HG03521 (cell line): Measurements from ENCODE around the gene ASB18.

Source experiments
- ATAC-seq: cut with Tn5 transposase; IDR thresholded peaks from one replicate; pipeline ENCODE4 v1.9.1; 2021; ENCODE audit warnings: mild to moderate bottlenecking, moderate library complexity; ENCODE audit not compliant: unreplicated experiment

The ASB18 gene

GRCh38 chr2:236209535-236209934 is 54.7 kb downstream of the ASB18 start:
- ATAC-seq, result no peak

- no peak for ATAC-seq
Observed at GRCh38 chr2:236208019-236208926, 55.9 kb downstream of the ASB18 start.

GRCh38 chr2:236207472-236207871 is 56.7 kb downstream of the ASB18 start:
- ATAC-seq, result no peak

- no peak for ATAC-seq
Observed at GRCh38 chr2:236205867-236206645, 58.1 kb downstream of the ASB18 start.

- ATAC-seq, result no peak
Observed at GRCh38 chr2:236204953-236205352, 59.3 kb downstream of the ASB18 start.

- no peak for ATAC-seq
Observed at GRCh38 chr2:236200378-236200777, 63.8 kb downstream of the ASB18 start.

- no peak for ATAC-seq
Observed at GRCh38 chr2:236196366-236196765, 67.8 kb downstream of the ASB18 start.

GRCh38 chr2:236195726-236196125 is 68.5 kb downstream of the ASB18 start:
- no peak for ATAC-seq

- ATAC-seq, result no peak
Observed at GRCh38 chr2:236194786-236195185, 69.4 kb downstream of the ASB18 start.

- no peak for ATAC-seq
Observed at GRCh38 chr2:236193026-236193425, 71.2 kb downstream of the ASB18 start.

GRCh38 chr2:236190674-236191073 is 73.5 kb downstream of the ASB18 start:
- no peak for ATAC-seq

GRCh38 chr2:236184701-236185100 is 79.5 kb downstream of the ASB18 start:
- ATAC-seq, result no peak

GRCh38 chr2:236180831-236181453 is 83.3 kb downstream of the ASB18 start:
- no peak for ATAC-seq

GRCh38 chr2:236180076-236180816 is 84.0 kb downstream of the ASB18 start:
- no peak for ATAC-seq

GRCh38 chr2:236179236-236180075 is 84.8 kb downstream of the ASB18 start:
- no peak for ATAC-seq

GRCh38 chr2:236178890-236179235 is 85.3 kb downstream of the ASB18 start:
- no peak for ATAC-seq

GRCh38 chr2:236177967-236178889 is 86.0 kb downstream of the ASB18 start:
- no peak for ATAC-seq

GRCh38 chr2:236177604-236177966 is 86.6 kb downstream of the ASB18 start:
- no peak for ATAC-seq

- no peak for ATAC-seq
Observed at GRCh38 chr2:236176951-236177350, 87.3 kb downstream of the ASB18 start.
